ENCODE data around the gene COL9A2. TPM values are rescaled to one million over a fixed set of nuclear protein-coding genes. Genes with fewer than 3 reads are reported as not detected.

Gene COL9A2
- total RNA-seq, 1 donor from 2014 or later: 4.6 TPM

DNA sequence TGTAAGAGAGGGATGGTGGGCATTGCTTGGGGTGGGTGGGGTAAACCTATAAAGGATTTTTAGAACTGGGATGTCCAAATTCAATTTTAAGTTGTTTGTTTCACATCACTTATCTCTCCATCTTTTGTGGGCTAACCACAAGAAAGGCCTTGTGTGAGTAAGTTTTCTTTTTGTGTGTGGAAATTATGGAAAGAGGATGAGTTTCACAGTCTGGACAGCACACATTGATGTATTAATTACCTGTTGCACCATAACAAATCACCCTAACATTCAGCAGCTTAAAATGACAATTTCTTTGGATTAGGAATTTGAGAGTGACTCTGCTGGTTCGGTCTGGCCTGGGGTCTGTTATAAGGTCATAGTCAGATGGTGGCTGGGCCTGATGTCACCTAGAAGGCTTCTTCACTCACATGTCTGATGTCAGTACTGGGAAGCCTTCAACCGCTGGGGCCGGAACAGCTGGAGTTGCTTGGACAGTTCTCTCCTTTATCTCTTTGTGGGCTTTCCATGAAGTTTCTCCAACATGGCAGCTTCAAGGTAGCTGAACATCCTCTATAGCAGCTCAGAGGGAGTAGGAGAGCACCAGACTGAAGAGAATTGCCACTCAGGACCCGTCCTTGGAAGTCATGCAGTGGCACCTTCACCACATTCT is 2.0 kb upstream of the COL9A2 start:
- no peak for DNase-seq (ENCODE audit: low read depth)
- H3K4me3 ChIP-seq (ENCODE audit: low read depth, low read length): no peak overlapping the region
- no peak for TF ChIP-seq CTCF (conservative IDR thresholded peaks at IDR 0.05; ENCODE audit: low read depth, low read length)

- no peak overlapping the region for H3K4me3 ChIP-seq (ENCODE audit: low read depth, low read length)
- DNase-seq (ENCODE audit: low read depth): no peak
- TF ChIP-seq CTCF (conservative IDR thresholded peaks at IDR 0.05; ENCODE audit: low read depth, low read length): no peak
Observed at GRCh38 chr1:40318476-40318875, 1.4 kb upstream of the COL9A2 start.

- no peak for TF ChIP-seq CTCF (conservative IDR thresholded peaks at IDR 0.05; ENCODE audit: low read depth, low read length)
- H3K4me3 ChIP-seq (ENCODE audit: low read depth, low read length): no peak overlapping the region
- no peak for DNase-seq (ENCODE audit: low read depth)
Observed at GRCh38 chr1:40317394-40318074, 448 bp upstream of the COL9A2 start.

GRCh38 chr1:40315795-40316594 is 1.1 kb downstream of the COL9A2 start:
- peak overlapping the region; percentile 45 for H3K4me3 ChIP-seq (ENCODE audit: low read depth, low read length)
- TF ChIP-seq CTCF (conservative IDR thresholded peaks at IDR 0.05; ENCODE audit: low read depth, low read length): no peak
- DNase-seq (ENCODE audit: low read depth): no peak

- DNase-seq (ENCODE audit: low read depth): no peak
- H3K4me3 ChIP-seq (ENCODE audit: low read depth, low read length): peak overlapping the region; percentile 45
- peak; percentile 79 for TF ChIP-seq CTCF (conservative IDR thresholded peaks at IDR 0.05; ENCODE audit: low read depth, low read length)
Observed at GRCh38 chr1:40315239-40315794, 1.8 kb downstream of the COL9A2 start.

GRCh38 chr1:40314721-40315238 is 2.3 kb downstream of the COL9A2 start:
- DNase-seq (ENCODE audit: low read depth): no peak
- no peak overlapping the region for H3K4me3 ChIP-seq (ENCODE audit: low read depth, low read length)
- TF ChIP-seq CTCF (conservative IDR thresholded peaks at IDR 0.05; ENCODE audit: low read depth, low read length): no peak
